ENCODE results near the gene DEXI.

Gene DEXI

GRCh38 chr16:10942352-10943063, at the start of gene DEXI:
Gene DEXI, minus strand, starts transcription at chr16:10942468. Its CDS starts 463 bp downstream, at chr16:10942005.
- H3K4me3 ChIP-seq: peak within 1 kb of the TSS; percentile 66 to 94 (median 79)
- H3K27ac ChIP-seq: peak within 1 kb of the TSS; percentile 61 to 94 (median 86)

DNA sequence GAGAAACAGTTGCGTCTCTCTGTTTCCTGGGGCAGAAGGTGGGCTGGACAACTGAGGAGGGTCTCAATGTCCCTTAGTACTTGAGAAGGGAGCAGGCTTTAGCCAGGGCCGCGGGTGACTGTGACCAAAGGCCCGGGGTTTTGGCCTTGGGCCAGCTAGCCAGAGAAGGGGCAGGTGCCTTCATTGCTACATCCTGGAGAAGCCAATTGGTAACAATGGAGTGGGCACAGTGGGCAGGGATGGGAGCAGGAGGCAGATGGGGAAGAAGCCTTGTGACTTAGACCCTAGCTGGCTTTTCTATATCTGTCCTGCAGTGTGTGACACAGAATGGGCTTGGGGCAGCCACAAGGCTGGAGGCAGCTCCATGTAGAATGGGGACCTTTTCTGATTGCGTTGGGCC, 48.1 kb upstream of the DEXI start:
- peak overlapping the region in 1 of 21 experiments; percentile 27 for H3K27ac ChIP-seq
- H3K4me3 ChIP-seq: no peak overlapping the region

- H3K4me3 ChIP-seq: no peak overlapping the region
- no peak overlapping the region for H3K27ac ChIP-seq
Observed at GRCh38 chr16:10989559-10989958, 47.3 kb upstream of the DEXI start.

DNA sequence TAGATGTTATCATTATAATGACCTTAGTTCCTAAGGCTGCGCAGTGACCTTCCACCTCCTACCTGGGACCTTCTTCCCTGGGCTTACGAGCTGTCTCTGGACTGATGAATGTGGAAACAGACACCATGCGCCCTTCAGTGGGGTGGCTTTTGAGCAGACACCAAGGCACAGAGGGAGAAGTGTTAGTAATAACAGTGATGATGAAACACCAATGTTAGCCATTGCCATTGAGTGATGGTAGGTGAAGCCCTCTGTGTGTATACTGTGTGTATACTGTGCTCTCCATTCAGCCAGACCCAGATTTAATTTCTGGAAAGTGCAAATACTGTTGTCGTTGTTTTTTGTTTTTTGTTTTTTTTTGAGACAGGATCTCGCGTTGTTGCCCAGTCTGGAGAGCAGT, 46.6 kb upstream of the DEXI start:
- Histone ChIP-seq H3K27ac (peak overlapping the region in 5 of 21 experiments; percentile 22 to 65 (median 49)), H3K4me3 (no peak overlapping the region)

- Histone ChIP-seq H3K4me3 (no peak overlapping the region), H3K27ac (peak overlapping the region in 5 of 21 experiments; percentile 22 to 65 (median 49))
Observed at GRCh38 chr16:10988164-10988803, 46.0 kb upstream of the DEXI start.

- no peak overlapping the region for H3K4me3 ChIP-seq
- peak overlapping the region in 4 of 21 experiments; percentile 1 to 68 (median 57) for H3K27ac ChIP-seq
Observed at GRCh38 chr16:10987361-10988163, 45.3 kb upstream of the DEXI start.

- Histone ChIP-seq H3K4me3 (no peak overlapping the region), H3K27ac (no peak overlapping the region)
Observed at GRCh38 chr16:10984509-10984908, 42.2 kb upstream of the DEXI start.

DNA sequence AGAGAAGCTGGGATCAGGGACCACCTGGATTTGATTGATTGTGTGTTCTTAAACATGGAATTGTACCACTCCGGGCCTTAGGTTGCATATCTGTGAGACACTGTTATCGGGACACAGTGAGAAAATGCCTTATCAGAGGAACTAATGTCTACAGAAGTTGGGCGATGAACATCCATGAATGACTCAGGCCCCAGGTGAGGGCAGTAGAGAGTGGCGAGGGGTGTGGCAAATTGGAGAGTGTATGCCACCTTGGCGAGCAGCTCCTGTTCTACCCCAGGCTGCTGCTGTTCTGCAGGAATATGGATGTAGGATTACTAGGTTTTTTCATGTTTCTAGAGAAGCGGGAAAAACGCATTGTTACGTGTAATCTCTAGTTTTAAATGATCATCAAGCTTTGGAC, 40.9 kb upstream of the DEXI start:
- H3K27ac ChIP-seq: peak overlapping the region in 7 of 21 experiments; percentile 1 to 82 (median 32)
- no peak overlapping the region for H3K4me3 ChIP-seq

DNA sequence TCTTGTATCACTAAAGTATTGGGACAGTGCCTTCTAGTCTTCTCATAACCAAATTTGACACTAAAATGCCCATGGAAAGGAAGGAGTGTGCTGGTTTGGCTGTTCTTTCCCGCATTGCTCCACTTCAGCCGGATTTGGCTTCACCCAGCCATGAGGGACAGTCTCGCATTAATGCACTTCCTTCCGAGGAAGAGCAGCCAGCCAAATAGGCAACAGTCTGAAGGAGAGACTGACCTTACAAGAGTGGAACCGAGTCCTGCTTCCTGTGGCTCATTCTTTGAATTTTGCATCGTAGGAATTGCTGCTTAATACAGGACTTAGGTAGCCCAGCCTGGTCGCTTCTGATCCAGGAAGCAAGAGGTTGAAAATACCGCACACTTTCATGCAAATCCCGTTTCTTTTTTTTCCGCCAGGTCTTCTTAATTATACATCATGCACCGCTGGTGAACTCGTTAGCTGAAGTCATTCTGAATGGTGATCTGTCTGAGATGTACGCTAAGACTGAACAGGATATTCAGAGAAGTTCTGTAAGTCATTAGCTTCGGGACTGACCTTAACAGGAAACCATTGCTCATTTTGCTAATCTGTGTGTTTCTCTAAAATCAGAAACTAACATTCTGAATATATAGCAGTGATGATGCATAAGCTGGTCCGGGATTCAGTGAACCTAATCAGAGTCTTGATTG, 40.3 kb upstream of the DEXI start:
- no peak overlapping the region for H3K4me3 ChIP-seq

GRCh38 chr16:10981697-10982216, 39.5 kb upstream of the DEXI start:
- Histone ChIP-seq H3K4me3 (no peak overlapping the region), H3K27ac (peak overlapping the region in 11 of 21 experiments; percentile 8 to 82 (median 37))

More for the DNA sequence above, 40.3 kb upstream of the DEXI start:
- peak overlapping the region in 17 of 21 experiments; percentile 8 to 82 (median 37) for H3K27ac ChIP-seq

GRCh38 chr16:10980813-10981212, 38.5 kb upstream of the DEXI start:
- H3K27ac ChIP-seq: peak overlapping the region in 6 of 21 experiments; percentile 39 to 81 (median 62)
- no peak overlapping the region for H3K4me3 ChIP-seq

DNA sequence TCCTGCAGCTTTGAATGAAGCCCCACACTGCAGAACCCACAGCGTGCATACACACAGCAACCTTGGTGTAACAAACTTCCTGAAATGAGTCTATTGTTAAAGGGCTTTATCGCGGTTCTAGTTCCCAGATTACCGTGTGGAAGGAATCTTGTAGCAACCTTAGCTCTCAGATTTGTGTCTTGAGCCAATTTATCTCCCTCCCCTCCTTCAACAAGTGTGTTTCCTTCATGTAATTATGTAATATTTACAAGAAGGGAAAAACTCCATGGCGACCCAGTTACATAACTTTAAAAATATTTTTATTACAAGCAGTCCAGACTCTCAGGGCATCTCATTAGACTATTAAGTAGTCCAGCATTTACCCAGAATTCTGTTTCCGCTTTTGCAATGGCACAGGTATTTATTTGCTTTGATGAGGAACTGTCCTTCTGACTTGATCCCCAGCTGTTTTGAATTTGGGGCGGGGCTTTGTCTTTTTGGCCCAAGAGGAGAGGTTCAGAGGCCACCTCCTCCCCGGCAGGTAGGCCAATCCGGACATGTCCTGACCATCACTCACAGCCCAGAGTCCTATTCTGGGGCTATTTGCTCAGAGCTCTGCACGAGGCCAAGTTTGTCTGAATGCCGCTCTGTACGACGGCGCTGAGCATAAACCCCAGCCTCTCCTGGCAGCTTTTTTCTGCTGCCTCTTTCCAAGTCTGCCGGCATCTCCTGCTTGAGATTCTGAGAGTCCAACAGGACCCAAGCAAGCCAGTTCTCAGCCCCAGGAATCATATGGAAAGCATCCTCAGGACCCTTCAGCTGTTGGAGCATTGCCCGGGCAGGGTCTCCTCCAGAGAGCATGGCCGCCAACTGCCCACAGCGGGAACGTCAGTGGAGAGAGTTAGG, 37.7 kb upstream of the DEXI start:
- Histone ChIP-seq H3K27ac (peak overlapping the region in 14 of 21 experiments; percentile 5 to 81 (median 59)), H3K4me3 (no peak overlapping the region)

DNA sequence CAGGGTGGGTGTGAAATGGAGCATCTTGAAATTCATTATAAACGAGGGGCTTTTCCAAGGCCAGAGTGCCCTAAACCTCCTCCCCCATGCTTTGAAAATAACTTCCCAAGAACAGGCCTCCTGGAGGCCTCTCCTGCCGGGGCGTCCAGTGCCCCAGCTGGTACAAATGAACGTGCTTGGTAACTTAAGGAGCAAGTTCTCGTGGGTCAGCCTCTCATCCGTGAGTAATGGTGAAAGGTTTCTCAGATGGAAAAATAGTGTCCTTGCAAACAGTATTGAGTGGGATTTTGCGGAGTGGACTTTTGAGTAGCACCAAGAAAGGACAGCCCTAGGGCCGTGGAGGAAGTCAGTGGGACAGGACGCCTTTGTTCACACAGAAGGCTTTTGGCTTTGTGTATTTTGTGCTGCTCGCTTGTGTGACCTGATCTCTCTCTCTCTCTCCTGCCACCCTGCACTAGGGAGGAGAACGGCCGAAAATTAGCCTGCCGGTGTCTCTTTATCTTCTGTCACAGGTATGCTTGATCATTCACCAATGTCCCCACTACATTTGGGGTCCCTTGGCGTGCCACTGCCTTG, 36.7 kb upstream of the DEXI start:
- peak overlapping the region in 14 of 21 experiments; percentile 5 to 81 (median 56) for H3K27ac ChIP-seq

GRCh38 chr16:10978124-10978523, 35.9 kb upstream of the DEXI start:
- Histone ChIP-seq H3K4me3 (no peak overlapping the region), H3K27ac (no peak overlapping the region)

More for the DNA sequence above, 36.7 kb upstream of the DEXI start:
- H3K4me3 ChIP-seq: no peak overlapping the region

DNA sequence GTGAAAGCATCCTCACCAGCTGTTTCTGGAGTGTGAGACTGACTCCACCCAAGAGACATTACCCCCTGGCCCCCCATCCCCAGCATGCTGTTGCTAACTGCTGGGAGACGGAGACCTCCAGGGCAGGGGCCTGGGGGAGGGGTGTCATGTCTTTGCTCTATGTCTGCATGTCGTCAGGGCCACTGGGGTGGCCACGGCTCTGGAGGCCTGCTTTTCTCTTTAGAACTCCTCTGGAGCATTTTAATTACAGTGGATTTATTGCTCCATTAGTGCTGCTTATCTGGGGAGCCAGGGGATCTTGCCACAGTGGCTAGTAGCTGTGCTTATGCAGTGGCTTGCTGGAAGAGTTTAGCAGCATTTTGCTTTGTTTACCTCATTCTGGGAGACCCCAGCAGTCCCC, 34.4 kb upstream of the DEXI start:
- no peak overlapping the region for H3K4me3 ChIP-seq
- no peak overlapping the region for H3K27ac ChIP-seq

DNA sequence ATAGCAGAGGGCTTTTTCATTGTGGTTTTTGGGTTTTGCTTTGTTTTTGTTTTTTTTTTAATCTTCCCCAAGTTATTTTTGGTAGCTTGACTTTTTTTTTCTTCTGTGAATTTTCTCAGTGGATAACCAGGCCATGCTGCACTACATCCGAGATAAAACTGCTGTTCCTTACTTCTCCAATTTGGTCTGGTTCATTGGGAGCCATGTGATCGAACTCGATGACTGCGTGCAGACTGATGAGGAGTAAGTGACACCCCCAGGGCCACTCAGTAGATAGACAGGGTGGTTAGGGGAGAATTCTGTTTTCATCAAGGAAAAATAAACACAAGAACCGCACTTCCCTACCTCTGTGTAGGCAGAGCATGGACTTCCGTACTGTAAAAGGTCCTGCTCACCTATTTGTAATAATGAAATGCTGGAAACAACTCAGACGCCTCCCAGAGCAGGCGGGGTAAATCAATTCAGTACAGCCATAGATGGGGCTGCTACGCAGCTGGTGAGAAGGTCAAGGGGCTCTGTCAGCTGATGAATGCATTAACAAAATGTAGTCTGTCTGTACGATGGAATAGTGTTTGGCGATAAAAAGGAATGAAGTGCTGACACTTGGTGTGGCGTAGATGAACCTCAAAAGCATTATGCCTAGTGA, 30.7 kb upstream of the DEXI start:
- no peak overlapping the region for H3K27ac ChIP-seq
- no peak overlapping the region for H3K4me3 ChIP-seq

- Histone ChIP-seq H3K4me3 (no peak overlapping the region), H3K27ac (peak overlapping the region in 6 of 21 experiments; percentile 11 to 51 (median 44))
Observed at GRCh38 chr16:10972108-10972818, 30.0 kb upstream of the DEXI start.
